Measurements from ENCODE around the gene CXCL9.
"Not testable (repeated sequence)": the region's sequence is repeated elsewhere in the genome, so short reads cannot be mapped to it uniquely, and the experiment has no call there.

The CXCL9 gene

DNA sequence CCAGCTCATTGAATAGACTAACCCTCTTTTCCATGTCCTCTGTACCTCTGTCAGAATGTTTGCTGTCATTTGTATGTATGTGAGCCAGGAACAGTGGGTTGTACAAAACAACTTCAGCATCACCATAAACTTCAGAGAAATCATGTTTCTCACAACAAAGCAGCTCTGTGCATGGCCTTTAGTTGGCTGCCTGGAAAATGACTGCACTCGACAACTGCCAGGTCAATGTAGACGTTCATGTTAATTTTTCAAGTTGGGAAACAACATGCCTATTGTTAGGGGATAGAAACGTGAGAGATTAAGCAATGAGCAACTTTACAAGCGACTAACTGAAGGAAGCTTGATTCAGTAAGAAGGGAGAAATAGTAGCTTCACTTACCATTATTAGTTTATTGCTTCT lies 46.4 kb upstream of the CXCL9 start:
- no peaks in the 10 kb centered on the region for H3K36me3 ChIP-seq (ENCODE audit: low read length)
- H3F3A ChIP-seq (ENCODE audit: insufficient read depth) = no peaks in the 10 kb centered on the region
- no peaks in the 10 kb centered on the region for H3K9me3 ChIP-seq (ENCODE audit: insufficient read depth, low read length)
- no peaks in the 10 kb centered on the region for H3K9me2 ChIP-seq (replicated peaks; ENCODE audit: insufficient read depth, low read length)
- TF ChIP-seq, protein P1, sequence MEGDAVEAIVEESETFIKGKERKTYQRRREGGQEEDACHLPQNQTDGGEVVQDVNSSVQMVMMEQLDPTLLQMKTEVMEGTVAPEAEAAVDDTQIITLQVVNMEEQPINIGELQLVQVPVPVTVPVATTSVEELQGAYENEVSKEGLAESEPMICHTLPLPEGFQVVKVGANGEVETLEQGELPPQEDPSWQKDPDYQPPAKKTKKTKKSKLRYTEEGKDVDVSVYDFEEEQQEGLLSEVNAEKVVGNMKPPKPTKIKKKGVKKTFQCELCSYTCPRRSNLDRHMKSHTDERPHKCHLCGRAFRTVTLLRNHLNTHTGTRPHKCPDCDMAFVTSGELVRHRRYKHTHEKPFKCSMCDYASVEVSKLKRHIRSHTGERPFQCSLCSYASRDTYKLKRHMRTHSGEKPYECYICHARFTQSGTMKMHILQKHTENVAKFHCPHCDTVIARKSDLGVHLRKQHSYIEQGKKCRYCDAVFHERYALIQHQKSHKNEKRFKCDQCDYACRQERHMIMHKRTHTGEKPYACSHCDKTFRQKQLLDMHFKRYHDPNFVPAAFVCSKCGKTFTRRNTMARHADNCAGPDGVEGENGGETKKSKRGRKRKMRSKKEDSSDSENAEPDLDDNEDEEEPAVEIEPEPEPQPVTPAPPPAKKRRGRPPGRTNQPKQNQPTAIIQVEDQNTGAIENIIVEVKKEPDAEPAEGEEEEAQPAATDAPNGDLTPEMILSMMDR (IDR thresholded peaks at IDR 0.05; ENCODE audit: insufficient read depth, low read length, poor library complexity, severe bottlenecking) = no peak
- no peak for TF ChIP-seq EZH2phosphoT487 (conservative IDR thresholded peaks at IDR 0.05; ENCODE audit: low read length)
- H3K79me2 ChIP-seq (ENCODE audit: insufficient read depth, low read length) = no peaks in the 10 kb centered on the region
- no peak overlapping the region for H3K27ac ChIP-seq (ENCODE audit: low read depth, low read length)
- H3K4me2 ChIP-seq (ENCODE audit: low read depth, low read length, poor library complexity, severe bottlenecking) = no peak overlapping the region
- H3K4me3 ChIP-seq (ENCODE audit: insufficient read depth, low read length, poor library complexity, severe bottlenecking) = no peak overlapping the region
- no peaks in the 10 kb centered on the region for H4K20me1 ChIP-seq (ENCODE audit: low read depth, low read length)
- H3K27me3 ChIP-seq (ENCODE audit: low read length) = no peaks in the 10 kb centered on the region
- H2AFZ ChIP-seq (ENCODE audit: low read depth, low read length, severe bottlenecking) = no peak overlapping the region
- H3K9ac ChIP-seq (ENCODE audit: low read length) = no peak overlapping the region

- not testable (repeated sequence) for H3K4me3 ChIP-seq (ENCODE audit: insufficient read depth, low read length, poor library complexity, severe bottlenecking); H3K9me2 ChIP-seq (replicated peaks; ENCODE audit: insufficient read depth, low read length); H3K79me2 ChIP-seq (ENCODE audit: insufficient read depth, low read length); H3K27me3 ChIP-seq (ENCODE audit: low read length); H4K20me1 ChIP-seq (ENCODE audit: low read depth, low read length); H3K9me3 ChIP-seq (ENCODE audit: insufficient read depth, low read length); H3K36me3 ChIP-seq (ENCODE audit: low read length); H3K9ac ChIP-seq (ENCODE audit: low read length); H3F3A ChIP-seq (ENCODE audit: insufficient read depth); H3K4me2 ChIP-seq (ENCODE audit: low read depth, low read length, poor library complexity, severe bottlenecking); H2AFZ ChIP-seq (ENCODE audit: low read depth, low read length, severe bottlenecking); H3K27ac ChIP-seq (ENCODE audit: low read depth, low read length)
Measured at GRCh38 chr4:76050560-76051050, 43.3 kb upstream of the CXCL9 start.

- H3K9me3 ChIP-seq (ENCODE audit: insufficient read depth, low read length); H2AFZ ChIP-seq (ENCODE audit: low read depth, low read length, severe bottlenecking); H3K9ac ChIP-seq (ENCODE audit: low read length); H3K36me3 ChIP-seq (ENCODE audit: low read length); H3K27me3 ChIP-seq (ENCODE audit: low read length); H3F3A ChIP-seq (ENCODE audit: insufficient read depth); H3K9me2 ChIP-seq (replicated peaks; ENCODE audit: insufficient read depth, low read length); H3K4me2 ChIP-seq (ENCODE audit: low read depth, low read length, poor library complexity, severe bottlenecking); H3K4me3 ChIP-seq (ENCODE audit: insufficient read depth, low read length, poor library complexity, severe bottlenecking); H4K20me1 ChIP-seq (ENCODE audit: low read depth, low read length); H3K27ac ChIP-seq (ENCODE audit: low read depth, low read length); H3K79me2 ChIP-seq (ENCODE audit: insufficient read depth, low read length): not testable (repeated sequence)
Measured at GRCh38 chr4:76049860-76050416, 42.6 kb upstream of the CXCL9 start.

DNA sequence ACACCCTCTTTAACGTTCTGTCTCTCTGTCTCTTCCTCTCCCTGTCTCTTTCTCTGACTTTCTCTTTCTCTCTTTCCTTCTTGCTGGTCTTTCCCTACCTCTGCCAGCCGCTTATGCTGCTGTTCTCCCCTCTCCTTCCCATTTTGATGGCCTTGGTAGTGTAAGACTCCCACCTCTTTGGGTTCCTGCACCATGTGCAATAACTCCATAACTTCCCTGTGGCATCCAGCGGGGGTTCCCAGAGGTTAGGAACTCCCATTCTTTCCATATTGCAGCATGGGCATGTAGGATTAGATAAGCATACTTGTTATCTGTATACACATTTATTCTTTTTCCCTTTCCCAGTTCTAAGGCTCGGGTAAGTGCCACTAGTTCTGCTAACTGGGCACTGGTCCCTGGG lies 37.4 kb upstream of the CXCL9 start:
- not testable (repeated sequence) for H3K27me3 ChIP-seq (ENCODE audit: low read length); H3K9ac ChIP-seq (ENCODE audit: low read length); H3K36me3 ChIP-seq (ENCODE audit: low read length); H2AFZ ChIP-seq (ENCODE audit: low read depth, low read length, severe bottlenecking); H3F3A ChIP-seq (ENCODE audit: insufficient read depth); H3K79me2 ChIP-seq (ENCODE audit: insufficient read depth, low read length); H3K9me2 ChIP-seq (replicated peaks; ENCODE audit: insufficient read depth, low read length); H3K9me3 ChIP-seq (ENCODE audit: insufficient read depth, low read length); H4K20me1 ChIP-seq (ENCODE audit: low read depth, low read length); H3K4me3 ChIP-seq (ENCODE audit: insufficient read depth, low read length, poor library complexity, severe bottlenecking); H3K27ac ChIP-seq (ENCODE audit: low read depth, low read length); H3K4me2 ChIP-seq (ENCODE audit: low read depth, low read length, poor library complexity, severe bottlenecking)

- not testable (repeated sequence) for H3K27ac ChIP-seq (ENCODE audit: low read depth, low read length); H3K4me3 ChIP-seq (ENCODE audit: insufficient read depth, low read length, poor library complexity, severe bottlenecking); H3K79me2 ChIP-seq (ENCODE audit: insufficient read depth, low read length)
Measured at GRCh38 chr4:76043306-76043705, 36.0 kb upstream of the CXCL9 start.

GRCh38 chr4:76042241-76042998 lies 35.1 kb upstream of the CXCL9 start:
- not testable (repeated sequence) for H2AFZ ChIP-seq (ENCODE audit: low read depth, low read length, severe bottlenecking); H3K9me3 ChIP-seq (ENCODE audit: insufficient read depth, low read length); H4K20me1 ChIP-seq (ENCODE audit: low read depth, low read length); H3K4me2 ChIP-seq (ENCODE audit: low read depth, low read length, poor library complexity, severe bottlenecking); H3F3A ChIP-seq (ENCODE audit: insufficient read depth); H3K36me3 ChIP-seq (ENCODE audit: low read length); H3K27ac ChIP-seq (ENCODE audit: low read depth, low read length); H3K9ac ChIP-seq (ENCODE audit: low read length); H3K27me3 ChIP-seq (ENCODE audit: low read length); H3K4me3 ChIP-seq (ENCODE audit: insufficient read depth, low read length, poor library complexity, severe bottlenecking); H3K9me2 ChIP-seq (replicated peaks; ENCODE audit: insufficient read depth, low read length); H3K79me2 ChIP-seq (ENCODE audit: insufficient read depth, low read length)

More at GRCh38 chr4:76043306-76043705, 36.0 kb upstream of the CXCL9 start:
- not testable (repeated sequence) for H3K9ac ChIP-seq (ENCODE audit: low read length); H3F3A ChIP-seq (ENCODE audit: insufficient read depth); H3K27me3 ChIP-seq (ENCODE audit: low read length); H3K9me3 ChIP-seq (ENCODE audit: insufficient read depth, low read length); H4K20me1 ChIP-seq (ENCODE audit: low read depth, low read length); H3K36me3 ChIP-seq (ENCODE audit: low read length); H2AFZ ChIP-seq (ENCODE audit: low read depth, low read length, severe bottlenecking); H3K9me2 ChIP-seq (replicated peaks; ENCODE audit: insufficient read depth, low read length); H3K4me2 ChIP-seq (ENCODE audit: low read depth, low read length, poor library complexity, severe bottlenecking)
